Renal cortical epithelial cell (primary cell): ENCODE data around the gene CIDEC. TPM values are rescaled to one million over a fixed set of nuclear protein-coding genes. Genes with fewer than 3 reads are reported as not detected.

Experiments used
- DNase-seq: peaks from one replicate; pipeline ENCODE4 v3.0.0-alpha.2; 2011; ENCODE audit warnings: low read depth
- total RNA-seq: library from RNA; depleted of rRNA; stranded (reverse); fragments of >200 nt; gene quantifications from 2 replicates; pipeline ENCODE4 v1.2.3, GENCODE V29; 2014

The CIDEC gene, protein sequence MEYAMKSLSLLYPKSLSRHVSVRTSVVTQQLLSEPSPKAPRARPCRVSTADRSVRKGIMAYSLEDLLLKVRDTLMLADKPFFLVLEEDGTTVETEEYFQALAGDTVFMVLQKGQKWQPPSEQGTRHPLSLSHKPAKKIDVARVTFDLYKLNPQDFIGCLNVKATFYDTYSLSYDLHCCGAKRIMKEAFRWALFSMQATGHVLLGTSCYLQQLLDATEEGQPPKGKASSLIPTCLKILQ
- total RNA-seq = 0.10 TPM in 1 of 2 replicates, not detected in the other

DNA sequence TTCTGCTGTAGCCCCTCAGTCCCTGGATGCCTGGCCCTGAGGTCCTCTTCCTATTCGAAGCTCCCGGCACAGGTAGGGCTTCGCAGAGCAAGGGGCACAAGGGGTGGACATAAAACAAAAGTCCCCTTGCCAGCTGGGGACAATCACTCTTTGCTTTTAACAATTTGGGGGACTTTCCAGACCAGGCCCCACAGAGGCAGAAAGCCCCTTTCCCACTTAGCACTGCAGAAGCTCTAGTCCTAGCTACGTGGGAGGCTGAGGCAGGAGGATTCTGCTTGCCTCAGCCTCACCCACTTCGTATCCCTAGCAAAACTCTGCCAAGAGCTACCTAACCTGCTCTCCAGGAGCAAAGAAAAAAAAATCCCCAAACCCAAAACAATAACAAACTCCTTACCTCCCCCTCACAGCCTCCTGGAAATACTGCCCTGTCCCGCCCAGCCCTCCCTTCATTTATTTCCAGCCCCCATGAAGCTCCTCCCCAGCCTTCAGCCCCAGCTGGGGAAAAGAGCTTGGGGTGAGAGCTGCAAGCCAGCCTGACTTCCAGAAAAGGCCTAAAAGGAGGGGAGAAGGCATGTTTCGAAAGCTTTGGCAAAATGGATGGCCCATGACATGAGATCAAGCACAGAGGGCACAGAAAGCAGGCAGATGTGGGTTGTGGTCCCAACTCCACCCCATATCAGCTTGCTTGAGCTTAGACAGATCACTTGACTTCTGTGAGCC is at the start of gene CIDEC:
Gene CIDEC, minus strand, starts transcription at position 424 of the 720 bp plus-strand sequence. CDS start 1,767 bp downstream, outside the sequence.
- no peak for DNase-seq

DNA sequence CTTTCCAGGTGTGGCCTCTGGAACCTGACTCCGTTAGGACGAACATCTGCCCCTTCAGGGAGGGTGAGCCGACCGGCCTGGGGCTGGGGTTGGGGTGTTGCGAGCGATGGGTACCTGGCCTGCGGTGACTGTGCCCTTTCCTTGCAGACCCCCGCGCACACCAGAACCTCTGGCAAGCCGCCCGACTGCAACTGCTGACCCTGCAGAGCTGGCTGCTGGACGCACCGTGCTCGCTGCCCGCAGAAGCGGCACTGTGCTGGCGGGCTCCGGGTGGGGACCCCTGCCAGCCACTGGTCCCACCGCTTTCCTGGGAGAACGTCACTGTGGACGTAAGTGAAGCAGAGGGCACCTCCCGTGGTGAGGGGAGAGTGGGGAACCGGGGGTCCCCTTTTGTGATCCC is 48.1 kb upstream of the CIDEC start:
- no peak for DNase-seq

DNA sequence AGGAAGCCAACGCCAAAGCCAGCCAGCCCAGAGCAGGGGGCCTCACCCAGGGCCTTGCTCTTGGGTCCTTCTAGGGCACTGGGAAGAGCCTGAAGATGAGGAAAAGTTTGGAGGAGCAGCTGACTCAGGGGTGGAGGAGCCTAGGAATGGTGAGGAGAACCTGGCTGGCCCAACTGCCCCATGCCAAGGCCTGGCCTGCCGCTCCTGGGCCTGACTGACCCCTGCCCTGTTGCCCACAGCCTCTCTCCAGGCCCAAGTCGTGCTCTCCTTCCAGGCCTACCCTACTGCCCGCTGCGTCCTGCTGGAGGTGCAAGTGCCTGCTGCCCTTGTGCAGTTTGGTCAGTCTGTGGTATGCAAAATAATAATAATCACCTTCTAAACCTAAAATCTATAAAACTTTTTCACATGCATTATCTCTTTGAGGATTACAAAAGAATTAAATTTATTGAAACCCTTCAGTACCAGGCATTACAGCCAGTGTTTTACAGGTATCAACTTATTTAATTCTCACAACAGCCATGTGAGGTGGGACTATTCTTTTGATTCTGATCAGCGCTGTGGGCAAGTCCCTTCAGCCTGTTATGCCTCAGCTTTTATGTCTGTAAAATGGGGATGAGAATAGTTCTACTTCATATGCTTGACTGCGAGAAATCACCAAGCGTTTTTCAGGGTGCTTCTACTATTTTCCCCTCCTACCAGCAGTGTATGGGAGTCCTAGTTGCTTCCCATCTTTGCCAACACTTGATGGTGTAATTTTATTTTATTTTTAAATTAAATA is 38.4 kb upstream of the CIDEC start:
- DNase-seq = no peak

- no peak for DNase-seq
Measured at GRCh38 chr3:9917820-9918219, 37.8 kb upstream of the CIDEC start.

DNA sequence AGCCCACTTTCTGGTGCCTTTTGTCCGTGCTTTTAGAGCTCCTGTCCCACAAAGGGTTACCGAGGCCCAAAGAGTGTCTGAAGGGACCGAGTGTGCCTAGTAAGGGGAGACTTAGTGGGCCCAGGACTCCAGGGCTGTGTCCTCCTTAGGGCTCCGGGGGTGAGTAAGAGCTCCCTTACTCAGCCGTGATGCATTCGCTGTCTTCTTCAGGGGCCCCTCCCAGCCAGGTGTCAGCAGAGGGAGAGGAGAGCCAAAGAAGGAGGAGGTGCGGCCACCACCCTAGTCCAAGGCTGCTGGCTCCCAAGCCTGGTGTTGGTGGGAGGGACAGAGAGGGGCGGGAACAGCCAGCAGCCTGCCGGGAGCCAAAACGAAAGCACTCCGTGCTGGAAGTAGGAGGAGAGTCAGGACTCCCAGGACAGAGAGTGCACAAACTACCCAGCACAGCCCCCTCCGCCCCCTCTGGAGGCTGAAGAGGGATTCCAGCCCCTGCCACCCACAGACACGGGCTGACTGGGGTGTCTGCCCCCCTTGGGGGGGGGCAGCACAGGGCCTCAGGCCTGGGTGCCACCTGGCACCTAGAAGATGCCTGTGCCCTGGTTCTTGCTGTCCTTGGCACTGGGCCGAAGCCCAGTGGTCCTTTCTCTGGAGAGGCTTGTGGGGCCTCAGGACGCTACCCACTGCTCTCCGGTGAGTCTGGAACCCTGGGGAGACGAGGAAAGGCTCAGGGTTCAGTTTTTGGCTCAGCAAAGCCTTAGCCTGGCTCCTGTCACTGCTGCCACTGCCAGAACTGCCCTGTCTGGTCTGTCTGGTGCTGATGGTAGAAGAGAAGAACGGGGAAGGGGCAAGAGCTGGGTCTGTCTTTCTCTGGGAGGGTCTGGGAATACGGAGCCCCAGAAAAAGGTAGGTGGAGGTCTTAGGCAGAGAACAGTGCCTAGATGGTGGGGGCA is 37.0 kb upstream of the CIDEC start, which contains the start of gene IL17RC:
Gene IL17RC, plus strand, starts transcription at position 365 of the 947 bp plus-strand sequence. Its CDS starts 218 bp downstream, at position 583.
- DNase-seq = peak; percentile 79

DNA sequence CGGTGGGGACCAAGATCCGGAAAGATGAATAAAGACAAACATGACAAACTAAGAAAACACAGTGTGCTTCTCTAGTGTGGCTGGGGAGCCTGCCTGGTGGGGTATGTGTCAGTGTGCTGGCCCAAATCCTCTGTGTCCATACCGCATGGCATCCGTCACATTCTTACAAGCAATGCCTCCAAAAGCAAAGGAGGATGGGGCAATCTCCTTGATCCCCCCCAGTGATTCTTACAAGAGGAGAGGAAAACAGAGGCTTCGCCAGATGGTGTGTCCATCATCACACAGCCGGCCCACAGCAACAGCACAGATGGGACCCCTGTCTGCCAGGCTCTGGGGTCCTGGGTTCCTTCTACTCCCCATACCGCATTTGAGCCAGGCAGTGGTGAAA is 36.3 kb upstream of the CIDEC start:
- DNase-seq = no peak

DNA sequence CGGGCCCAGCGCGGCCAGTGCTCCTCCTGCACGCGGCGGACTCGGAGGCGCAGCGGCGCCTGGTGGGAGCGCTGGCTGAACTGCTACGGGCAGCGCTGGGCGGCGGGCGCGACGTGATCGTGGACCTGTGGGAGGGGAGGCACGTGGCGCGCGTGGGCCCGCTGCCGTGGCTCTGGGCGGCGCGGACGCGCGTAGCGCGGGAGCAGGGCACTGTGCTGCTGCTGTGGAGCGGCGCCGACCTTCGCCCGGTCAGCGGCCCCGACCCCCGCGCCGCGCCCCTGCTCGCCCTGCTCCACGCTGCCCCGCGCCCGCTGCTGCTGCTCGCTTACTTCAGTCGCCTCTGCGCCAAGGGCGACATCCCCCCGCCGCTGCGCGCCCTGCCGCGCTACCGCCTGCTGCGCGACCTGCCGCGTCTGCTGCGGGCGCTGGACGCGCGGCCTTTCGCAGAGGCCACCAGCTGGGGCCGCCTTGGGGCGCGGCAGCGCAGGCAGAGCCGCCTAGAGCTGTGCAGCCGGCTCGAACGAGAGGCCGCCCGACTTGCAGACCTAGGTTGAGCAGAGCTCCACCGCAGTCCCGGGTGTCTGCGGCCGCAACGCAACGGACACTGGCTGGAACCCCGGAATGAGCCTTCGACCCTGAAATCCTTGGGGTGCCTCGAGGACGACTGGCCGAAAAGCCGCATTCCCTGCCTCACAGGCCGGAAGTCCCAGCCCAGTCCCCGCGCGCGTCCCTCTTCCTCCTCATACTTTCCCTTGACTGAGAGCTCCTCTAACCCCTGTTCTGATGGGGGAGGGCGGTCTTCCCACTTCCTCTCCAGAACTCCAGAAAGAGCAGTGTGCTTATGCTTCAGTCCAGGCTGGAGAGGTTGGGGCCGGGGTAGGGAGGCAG is 35.4 kb upstream of the CIDEC start:
- no peak for DNase-seq

DNA sequence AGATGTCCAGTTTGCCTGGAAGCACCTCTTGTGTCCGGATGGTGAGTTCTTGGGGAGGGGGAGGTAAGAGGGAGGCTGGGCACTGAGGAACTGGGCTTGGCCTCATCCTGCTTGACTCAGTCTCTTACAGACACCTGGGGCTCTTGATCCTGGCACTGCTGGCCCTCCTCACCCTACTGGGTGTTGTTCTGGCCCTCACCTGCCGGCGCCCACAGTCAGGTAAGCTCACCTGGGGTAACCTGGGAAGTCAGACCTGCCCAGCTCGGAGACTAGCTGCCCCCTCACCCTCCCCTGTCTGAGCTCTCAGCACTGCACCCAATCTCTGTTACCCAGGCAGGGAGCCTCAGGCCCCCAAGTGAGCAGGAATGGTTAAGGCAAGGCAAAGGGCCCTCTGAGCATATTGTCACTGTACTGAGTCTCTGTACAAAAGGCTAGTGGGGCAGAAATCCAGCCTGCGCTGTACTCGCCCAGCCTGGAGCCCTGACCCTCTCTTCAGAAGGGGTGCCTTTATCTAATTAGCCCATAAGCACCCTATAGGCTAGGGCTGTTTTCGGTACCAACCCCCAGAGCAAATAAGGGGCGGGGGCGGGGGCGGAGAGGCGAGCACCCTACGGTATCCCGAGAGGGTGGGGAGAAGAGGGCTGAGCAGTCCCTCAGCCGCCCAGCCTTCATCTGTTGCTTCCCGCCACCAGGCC is 34.7 kb upstream of the CIDEC start:
- DNase-seq = no peak

DNA sequence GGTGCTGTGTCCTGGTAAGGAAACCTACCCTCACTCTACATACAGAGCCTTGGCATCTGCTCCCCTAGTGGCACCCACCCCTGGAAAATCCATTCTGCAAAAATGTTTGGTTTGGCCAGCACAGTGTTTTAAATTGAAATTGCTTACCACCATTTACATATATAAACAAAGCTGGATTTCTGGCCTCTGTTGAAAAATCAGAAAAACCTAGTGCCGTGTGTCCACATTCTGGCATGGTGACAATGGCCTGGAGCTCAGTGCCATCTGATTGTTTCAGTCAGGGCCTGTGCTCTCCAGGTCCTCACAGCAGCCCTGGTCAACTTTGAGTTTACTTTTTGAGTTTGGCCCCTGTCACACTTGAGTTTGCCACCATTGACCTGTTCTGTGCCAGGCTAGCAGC is 34.0 kb upstream of the CIDEC start:
- no peak for DNase-seq

DNA sequence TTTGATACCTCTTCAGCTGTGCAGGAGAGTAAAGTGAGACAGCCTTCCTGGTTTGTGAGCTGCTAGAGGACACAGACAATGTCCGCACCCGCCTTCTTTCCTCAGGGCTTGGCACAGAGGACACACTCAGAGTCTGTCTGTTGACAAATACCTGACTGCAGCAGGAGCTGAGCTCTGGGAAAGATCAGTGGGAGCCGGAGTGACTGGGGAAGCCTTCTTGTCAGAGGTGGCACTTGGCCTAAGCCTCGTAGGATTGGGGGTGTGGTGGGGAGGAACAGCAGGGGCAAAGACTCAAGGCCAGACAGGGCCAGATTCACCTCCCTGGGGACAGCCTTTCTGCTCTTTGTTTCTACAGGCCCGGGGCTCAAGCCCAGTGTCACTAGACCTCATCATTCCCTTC is 33.5 kb upstream of the CIDEC start:
- no peak for DNase-seq

DNA sequence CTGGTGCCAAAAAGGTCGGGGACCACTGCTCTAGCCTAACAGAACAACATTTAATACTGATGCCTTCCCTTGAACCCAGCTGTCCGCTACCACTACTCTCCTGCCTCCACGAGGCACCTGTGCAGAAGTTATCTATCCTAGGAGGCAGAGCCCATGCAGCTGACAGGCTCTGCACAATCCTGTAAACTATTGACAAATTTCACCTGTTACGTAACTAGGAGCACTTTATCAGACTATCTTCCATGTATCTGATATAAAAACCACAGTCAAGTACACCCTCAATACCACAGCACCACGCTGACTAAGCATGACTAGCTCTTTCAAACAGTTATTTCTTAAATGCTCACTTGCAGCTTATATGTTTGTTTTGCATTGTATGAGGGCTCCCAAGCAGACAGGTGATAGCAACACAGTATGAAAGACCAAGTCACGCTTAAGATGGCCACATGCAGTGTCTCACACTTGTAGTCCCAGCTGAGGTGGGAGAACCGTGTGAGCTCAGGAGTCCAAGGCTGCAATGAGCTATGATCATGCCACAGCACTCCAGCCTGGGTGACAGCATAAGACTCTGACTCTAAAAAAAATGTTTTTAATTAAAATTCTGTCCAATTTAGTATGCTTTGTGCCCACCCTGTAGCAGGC is 32.4 kb upstream of the CIDEC start:
- DNase-seq = peak; percentile 76

DNA sequence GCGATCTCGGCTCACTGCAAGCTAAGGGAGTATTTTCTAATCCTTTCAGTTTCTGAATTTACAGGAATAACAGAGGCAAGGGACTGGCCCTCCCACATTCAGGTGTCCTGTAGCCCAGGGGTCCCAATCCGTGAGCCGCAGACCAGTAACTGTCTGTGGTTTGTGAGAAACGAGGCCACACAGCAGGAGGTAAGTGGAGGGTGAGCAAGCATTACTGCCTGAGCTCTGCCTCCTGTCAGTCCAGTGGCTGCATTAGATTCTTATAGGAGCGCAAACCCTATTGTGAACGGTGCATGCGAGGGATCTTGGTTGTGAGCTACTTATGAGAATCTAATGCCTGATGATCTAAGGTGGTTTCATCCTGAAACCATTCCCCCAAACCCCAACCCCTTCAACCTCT is 31.8 kb upstream of the CIDEC start:
- no peak for DNase-seq

DNA sequence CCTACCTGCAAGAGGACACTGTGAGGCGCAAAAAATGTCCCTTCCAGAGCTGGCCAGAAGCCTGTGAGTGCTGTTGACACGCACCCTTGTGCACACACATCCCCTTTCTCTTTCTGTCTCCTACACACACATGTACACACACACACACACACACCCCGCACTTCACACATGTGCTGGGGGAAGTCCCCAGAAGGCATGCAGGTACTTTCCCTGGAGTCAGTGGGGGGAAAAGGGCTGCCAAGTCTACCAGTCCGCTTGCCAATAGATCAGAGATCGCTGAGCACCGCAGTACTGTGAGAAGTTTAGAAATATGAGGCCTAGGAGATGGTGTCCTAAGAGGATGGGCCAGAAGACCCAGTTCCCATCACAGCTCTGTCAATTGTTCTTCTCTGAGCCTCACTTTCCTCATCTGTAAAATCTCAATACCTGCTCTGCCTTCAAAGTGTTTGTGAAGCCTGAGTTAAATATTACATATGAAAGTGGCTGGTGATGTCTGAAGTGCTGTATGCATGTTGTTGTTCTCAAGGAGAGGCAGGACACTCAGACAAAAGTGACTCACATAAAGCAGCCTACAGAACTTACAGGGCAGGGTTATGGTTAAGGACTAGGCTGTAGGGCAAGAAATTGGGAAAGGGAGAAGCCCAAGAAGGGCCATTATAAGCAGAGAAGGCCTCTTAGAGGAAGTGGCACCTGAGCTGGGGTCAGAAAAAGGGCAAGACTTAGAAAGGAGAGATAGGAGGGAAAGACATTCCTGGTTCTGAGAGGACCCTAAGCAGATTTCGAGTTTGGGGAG is 29.4 kb upstream of the CIDEC start:
- DNase-seq = peak; percentile 56

DNA sequence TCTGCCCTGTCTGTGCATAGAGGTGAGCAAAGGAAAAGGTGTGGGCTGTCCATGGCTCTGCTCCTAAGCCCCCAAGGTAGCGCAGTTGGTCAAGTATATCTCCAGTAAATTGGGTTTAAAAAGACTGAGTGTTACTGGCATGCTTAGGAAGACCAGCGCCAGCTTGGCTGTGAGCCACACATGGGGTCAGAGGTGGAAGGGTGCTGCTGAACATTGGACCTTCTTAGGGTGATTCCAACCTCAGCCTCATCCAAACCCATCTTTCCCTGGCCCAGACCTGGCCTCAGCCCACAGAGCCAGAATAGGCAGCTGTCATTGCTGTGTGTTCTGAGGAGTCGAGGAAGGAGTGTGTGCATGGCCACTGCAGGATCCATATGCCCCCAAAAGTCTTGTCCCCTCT is 28.2 kb upstream of the CIDEC start:
- DNase-seq = no peak

DNA sequence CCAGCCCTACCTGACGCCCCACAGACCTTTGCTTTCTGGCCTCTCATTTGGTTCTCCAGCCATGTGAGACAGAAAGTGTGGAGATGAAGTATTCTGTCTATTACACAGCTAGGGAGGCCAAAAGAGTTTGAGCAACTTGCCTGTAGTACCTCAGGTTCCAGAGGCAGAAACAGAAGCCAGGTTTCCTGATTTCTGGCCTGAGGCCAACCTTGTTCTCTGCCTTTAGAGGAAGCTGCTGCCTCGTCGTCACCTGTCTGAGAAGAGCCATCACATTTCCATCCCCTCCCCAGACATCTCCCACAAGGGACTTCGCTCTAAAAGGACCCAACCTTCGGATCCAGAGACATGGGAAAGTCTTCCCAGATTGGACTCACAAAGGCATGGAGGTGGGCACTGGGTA is 26.4 kb upstream of the CIDEC start:
- no peak for DNase-seq

DNA sequence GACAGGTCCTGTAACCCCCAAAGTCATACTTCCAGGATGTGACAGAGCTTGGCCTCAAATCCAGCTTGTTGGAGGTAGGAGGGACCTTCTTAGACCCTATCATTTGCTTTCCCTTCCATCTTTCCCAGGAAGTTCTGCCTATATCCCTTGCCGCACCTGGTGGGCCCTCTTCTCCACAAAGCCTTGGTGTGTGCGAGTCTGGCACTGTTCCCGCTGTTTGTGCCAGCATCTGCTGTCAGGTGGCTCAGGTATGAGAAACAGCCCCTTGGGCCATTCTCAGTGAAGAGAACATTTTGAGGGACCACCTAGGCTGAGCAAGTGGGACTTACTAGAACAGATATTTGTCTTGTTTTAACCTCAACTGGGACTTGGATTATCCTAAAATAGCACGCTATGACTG is 23.9 kb upstream of the CIDEC start:
- DNase-seq = no peak

DNA sequence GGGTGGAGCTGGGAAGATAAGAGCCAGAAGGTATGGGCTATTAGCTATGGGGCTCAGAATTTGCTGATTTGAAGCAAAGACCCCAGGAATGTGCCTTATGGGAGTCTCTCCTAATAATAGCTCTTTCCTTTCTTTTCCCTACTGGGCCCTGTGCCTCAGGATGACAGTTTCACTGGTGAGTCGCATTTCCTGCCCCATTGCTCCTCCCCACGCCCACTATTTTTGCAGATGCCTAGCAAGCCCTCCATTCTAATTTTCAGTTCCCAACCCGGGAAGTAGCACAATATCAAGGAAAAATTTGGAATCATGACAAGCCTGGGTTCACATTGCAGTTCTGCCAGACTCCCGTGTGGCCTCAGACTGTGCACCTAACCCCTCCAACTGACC is 23.2 kb upstream of the CIDEC start:
- DNase-seq = no peak

GRCh38 chr3:9902372-9903237 is 22.6 kb upstream of the CIDEC start, which contains the start of gene IL17RE:
IL17RE (plus strand) TSS chr3:9902848; CDS start chr3:9902933, 85 bp downstream.
- no peak for DNase-seq
